ENCODE results near the gene DDX1.
"Not testable (repeated sequence)": the region's sequence is repeated elsewhere in the genome, so short reads cannot be mapped to it uniquely, and the experiment has no call there.

DDX1 gene

DNA sequence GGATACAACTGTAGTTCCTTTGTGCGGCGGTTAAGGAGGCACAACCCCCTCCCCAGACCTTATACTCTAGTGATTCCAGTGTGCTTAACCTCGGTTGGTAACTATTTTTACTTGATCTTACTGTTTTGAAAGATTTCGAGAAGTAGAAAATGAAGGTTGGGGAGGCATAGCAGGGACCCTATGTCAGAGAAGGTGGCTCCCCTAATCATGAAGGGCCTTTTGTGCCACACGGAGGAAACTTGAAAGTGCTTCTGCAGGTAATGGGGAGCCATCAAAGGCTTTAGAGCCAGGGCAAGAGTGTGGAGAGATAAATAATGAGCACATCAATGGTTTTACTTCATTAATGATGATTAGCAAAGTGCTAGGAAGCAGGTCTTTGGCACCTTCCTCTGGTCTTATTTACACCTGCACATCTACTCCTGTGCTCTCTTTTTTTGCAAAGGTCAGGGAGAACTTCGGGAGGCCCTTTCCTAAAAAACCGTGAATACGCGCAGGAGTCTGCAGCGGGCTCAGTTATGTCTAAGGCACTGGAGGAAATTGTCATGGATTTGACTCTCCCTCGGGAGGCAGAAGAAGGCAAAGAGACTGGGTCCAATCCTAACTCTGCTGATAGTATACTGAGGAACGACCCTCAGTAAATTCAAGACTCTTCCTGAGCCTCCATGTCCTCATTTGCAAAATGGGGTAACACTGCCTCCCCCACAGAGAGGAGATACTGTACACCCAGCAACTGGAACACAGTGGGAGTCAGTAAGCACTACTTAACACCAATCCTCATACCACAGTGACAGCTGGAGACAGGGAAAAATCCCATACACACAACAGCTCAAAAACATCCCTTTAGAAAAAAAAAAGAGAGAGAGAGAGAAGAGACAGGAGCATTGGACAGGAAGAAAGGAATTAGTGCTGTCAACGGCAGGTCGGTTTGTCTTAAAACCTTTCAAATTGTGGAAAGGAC is 81.6 kb downstream of the DDX1 start:
- Histone ChIP-seq H3K36me3 (ENCODE audit: insufficient read depth, low read length) (no peaks in the 10 kb centered on the region), H3K9ac (ENCODE audit: low read depth, low read length) (no peak overlapping the region), H3K4me2 (ENCODE audit: low read length) (no peak overlapping the region), H3K27me3 (ENCODE audit: control insufficient read depth, insufficient read depth, low read length) (no peaks in the 10 kb centered on the region), H3K4me3 (ENCODE audit: low read length) (no peak overlapping the region), H3K4me1 (ENCODE audit: control insufficient read depth, insufficient read depth, low read length) (peaks cover 5% of the 10 kb centered on the region), H3K9me3 (replicated peaks; ENCODE audit: low read length) (no peaks in the 10 kb centered on the region)

DNA sequence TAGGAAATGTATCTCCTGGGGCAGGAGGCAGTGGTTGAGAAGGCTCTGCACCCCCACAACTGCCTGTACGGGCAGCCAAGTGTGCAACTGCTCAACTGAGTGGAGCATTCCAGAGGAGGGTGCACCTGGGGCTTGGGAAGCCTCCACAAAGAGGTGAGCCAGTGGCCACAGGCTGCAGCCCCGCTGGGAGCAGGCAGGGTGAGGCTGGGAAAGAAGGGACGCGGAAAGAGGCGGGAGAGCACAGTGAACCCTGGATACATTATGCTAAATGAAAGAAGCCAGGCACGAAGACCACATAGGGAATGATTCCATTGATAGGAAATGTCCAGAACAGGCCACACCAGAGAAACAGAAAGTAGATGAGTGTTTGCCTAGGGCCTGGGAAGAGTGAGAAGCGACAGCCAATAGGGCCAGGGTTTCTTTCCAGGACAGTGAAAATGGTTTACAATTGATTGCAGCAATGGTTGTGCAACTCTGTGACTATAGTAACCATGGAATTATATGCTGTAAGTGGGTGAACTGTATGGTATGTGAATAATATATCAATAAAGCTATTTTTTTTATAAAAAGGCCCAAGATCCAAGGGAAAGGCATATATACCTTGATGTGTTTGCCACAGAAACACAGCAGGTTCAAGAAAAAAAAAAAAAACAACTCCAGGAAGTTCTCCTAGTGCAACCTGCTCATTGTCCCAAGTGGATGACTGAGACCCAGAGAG is 82.4 kb downstream of the DDX1 start:
- no peaks in the 10 kb centered on the region for H3K9me3 ChIP-seq (replicated peaks; ENCODE audit: low read length)
- no peaks in the 10 kb centered on the region for H3K27me3 ChIP-seq (ENCODE audit: control insufficient read depth, insufficient read depth, low read length)
- no peak overlapping the region for H3K4me3 ChIP-seq (ENCODE audit: low read length)
- no peak overlapping the region for H3K4me2 ChIP-seq (ENCODE audit: low read length)
- no peaks in the 10 kb centered on the region for H3K4me1 ChIP-seq (ENCODE audit: control insufficient read depth, insufficient read depth, low read length)
- H3K36me3 ChIP-seq (ENCODE audit: insufficient read depth, low read length), result no peaks in the 10 kb centered on the region
- no peak overlapping the region for H3K9ac ChIP-seq (ENCODE audit: low read depth, low read length)

DNA sequence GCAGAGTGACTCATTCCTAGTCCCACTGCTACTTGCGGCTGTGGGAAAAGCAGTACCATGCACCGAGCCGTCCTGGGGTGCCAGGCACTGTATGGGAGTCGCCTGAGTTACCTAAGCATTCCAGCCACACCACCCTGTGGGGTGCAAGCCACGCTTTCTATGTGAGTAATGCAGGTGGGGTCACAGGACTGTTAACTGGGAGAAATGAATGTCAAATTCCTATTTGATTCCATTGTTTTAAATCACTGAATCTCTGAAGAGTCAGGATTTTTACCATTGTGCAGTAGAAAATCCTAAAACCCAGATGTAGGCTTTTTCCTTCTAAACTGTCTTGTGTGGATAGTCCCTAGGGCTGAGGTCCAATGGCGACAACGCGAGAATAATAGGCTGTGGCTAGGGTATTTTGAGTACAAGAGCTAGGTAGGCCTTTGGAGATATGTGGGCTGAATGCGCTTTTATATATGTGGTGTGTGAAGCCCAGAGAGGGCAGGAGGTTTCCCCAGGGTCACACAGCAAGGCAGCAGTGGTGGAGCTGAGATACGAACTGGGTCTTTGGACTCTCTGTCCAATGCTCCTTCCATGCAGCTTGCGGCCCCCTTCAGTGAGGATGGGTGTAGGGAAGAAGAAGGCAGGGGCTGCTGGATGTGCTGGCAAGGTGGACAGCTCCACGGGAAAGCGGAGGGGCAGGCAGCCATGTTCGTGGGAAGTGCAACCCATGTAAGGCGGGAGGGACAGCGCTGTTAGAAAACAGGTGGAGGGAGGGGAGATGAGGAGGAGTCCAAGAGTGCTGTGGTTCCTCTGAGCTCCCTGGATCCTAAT is 83.2 kb downstream of the DDX1 start:
- H3K4me2 ChIP-seq (ENCODE audit: low read length), result no peak overlapping the region
- no peaks in the 10 kb centered on the region for H3K27me3 ChIP-seq (ENCODE audit: control insufficient read depth, insufficient read depth, low read length)
- H3K9ac ChIP-seq (ENCODE audit: low read depth, low read length), result no peak overlapping the region
- no peaks in the 10 kb centered on the region for H3K9me3 ChIP-seq (replicated peaks; ENCODE audit: low read length)
- no peak overlapping the region for H3K4me3 ChIP-seq (ENCODE audit: low read length)
- H3K4me1 ChIP-seq (ENCODE audit: control insufficient read depth, insufficient read depth, low read length), result no peaks in the 10 kb centered on the region
- no peaks in the 10 kb centered on the region for H3K36me3 ChIP-seq (ENCODE audit: insufficient read depth, low read length)

DNA sequence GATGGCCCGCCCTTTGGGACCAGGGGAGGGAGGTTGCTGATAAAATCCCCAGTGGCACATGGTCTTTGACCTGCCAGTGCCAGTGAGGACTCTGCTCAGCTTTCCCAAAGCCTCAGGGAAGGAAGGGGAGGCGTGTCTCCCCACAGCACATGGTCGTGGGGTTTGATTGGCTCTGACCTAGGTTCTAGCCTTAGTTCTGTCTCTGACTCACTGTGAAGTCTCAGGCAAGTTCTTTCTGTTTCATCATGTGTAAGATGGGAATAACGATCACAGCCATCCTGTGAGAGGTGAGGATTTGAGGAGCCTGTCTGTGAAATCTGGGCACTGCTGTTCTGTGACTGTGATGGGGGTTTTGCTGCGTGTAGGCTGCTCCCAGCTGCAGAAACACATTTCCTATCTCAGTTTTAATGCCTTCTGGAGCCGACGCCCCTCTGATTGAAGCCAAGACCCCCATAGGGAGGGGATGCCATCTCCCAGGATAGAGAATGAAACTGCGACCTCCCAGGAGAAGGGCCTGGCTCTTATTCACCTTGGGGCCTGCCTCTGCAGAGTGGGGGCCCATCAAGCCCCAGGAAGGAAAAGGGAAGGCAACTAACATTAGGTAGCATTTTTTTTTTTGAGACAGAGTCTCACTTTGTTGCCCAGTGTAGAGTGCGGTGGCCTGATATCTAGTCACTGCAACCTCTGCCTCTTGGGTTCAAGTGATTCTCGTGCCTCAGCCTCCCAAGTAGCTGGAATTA is 84.0 kb downstream of the DDX1 start:
- no peaks in the 10 kb centered on the region for H3K9me3 ChIP-seq (replicated peaks; ENCODE audit: low read length)
- no peaks in the 10 kb centered on the region for H3K27me3 ChIP-seq (ENCODE audit: control insufficient read depth, insufficient read depth, low read length)
- H3K36me3 ChIP-seq (ENCODE audit: insufficient read depth, low read length), result no peaks in the 10 kb centered on the region
- H3K4me3 ChIP-seq (ENCODE audit: low read length), result no peak overlapping the region
- H3K4me2 ChIP-seq (ENCODE audit: low read length), result no peak overlapping the region
- H3K4me1 ChIP-seq (ENCODE audit: control insufficient read depth, insufficient read depth, low read length), result no peaks in the 10 kb centered on the region
- H3K9ac ChIP-seq (ENCODE audit: low read depth, low read length), result no peak overlapping the region

- no peaks in the 10 kb centered on the region for H3K9me3 ChIP-seq (replicated peaks; ENCODE audit: low read length)
- H3K9ac ChIP-seq (ENCODE audit: low read depth, low read length), result no peak overlapping the region
- H3K4me1 ChIP-seq (ENCODE audit: control insufficient read depth, insufficient read depth, low read length), result no peaks in the 10 kb centered on the region
Measured at GRCh38 chr2:15677141-15677843, 85.6 kb downstream of the DDX1 start.

GRCh38 chr2:15678346-15678745 is 86.7 kb downstream of the DDX1 start:
- Histone ChIP-seq H3K9ac (ENCODE audit: low read depth, low read length) (no peak overlapping the region), H3K4me1 (ENCODE audit: control insufficient read depth, insufficient read depth, low read length) (no peaks in the 10 kb centered on the region), H3K4me3 (ENCODE audit: low read length) (no peak overlapping the region), H3K4me2 (ENCODE audit: low read length) (no peak overlapping the region), H3K9me3 (replicated peaks; ENCODE audit: low read length) (no peaks in the 10 kb centered on the region), H3K27me3 (ENCODE audit: control insufficient read depth, insufficient read depth, low read length) (no peaks in the 10 kb centered on the region), H3K36me3 (ENCODE audit: insufficient read depth, low read length) (no peaks in the 10 kb centered on the region)

More at GRCh38 chr2:15677141-15677843, 85.6 kb downstream of the DDX1 start:
- H3K4me2 ChIP-seq (ENCODE audit: low read length), result no peak overlapping the region
- H3K4me3 ChIP-seq (ENCODE audit: low read length), result no peak overlapping the region
- no peaks in the 10 kb centered on the region for H3K36me3 ChIP-seq (ENCODE audit: insufficient read depth, low read length)
- H3K27me3 ChIP-seq (ENCODE audit: control insufficient read depth, insufficient read depth, low read length), result no peaks in the 10 kb centered on the region

DNA sequence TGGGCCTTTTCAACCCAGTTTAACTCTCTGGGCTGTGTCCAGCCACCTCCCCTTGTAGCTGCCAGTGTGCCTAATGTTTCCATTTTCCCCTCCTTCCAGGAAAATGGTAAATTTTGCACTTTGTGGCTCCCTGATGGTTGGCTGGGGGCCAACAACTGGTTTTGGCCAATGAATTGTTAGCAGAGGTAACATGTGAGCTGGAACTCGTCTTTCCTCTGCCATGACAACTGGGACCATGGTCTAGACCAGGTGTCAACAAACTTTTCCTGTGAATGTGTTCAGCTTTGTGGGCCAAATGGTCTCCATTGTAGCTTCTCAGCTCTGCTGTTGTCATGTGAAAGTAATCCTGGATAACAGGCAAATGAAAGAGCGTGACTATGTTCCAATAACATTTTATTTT is 87.2 kb downstream of the DDX1 start:
- Histone ChIP-seq H3K9me3 (replicated peaks; ENCODE audit: low read length) (no peaks in the 10 kb centered on the region), H3K4me2 (ENCODE audit: low read length) (no peak overlapping the region), H3K36me3 (ENCODE audit: insufficient read depth, low read length) (no peaks in the 10 kb centered on the region), H3K27me3 (ENCODE audit: control insufficient read depth, insufficient read depth, low read length) (no peaks in the 10 kb centered on the region), H3K4me3 (ENCODE audit: low read length) (no peak overlapping the region), H3K9ac (ENCODE audit: low read depth, low read length) (no peak overlapping the region), H3K4me1 (ENCODE audit: control insufficient read depth, insufficient read depth, low read length) (no peaks in the 10 kb centered on the region)

DNA sequence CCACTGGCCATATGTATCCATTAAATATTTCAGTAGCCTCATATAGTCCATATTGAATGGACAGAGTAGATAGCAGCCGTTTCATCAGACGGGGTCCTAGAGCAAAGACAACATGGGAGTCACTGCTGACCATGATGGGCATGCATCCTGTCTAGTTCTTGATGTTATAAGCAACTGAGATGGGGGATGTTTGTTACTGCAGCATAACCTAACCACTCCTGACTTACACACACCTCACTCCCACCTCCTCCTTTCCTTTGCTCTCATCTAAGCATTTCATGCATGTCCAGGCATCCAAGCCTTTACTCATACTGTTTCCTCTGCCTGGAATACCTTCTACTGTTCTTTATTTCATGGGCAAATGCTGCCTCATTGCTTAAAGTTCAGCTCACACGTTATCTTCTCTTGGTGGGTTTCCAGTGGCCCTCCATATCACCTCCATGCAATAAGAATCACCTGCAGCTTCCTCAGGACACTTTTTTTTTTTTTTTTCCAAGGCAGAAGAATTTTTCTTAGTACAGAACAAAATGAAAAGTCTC is 87.8 kb downstream of the DDX1 start:
- no peaks in the 10 kb centered on the region for H3K27me3 ChIP-seq (ENCODE audit: control insufficient read depth, insufficient read depth, low read length)
- no peaks in the 10 kb centered on the region for H3K36me3 ChIP-seq (ENCODE audit: insufficient read depth, low read length)
- no peak overlapping the region for H3K4me2 ChIP-seq (ENCODE audit: low read length)
- no peaks in the 10 kb centered on the region for H3K4me1 ChIP-seq (ENCODE audit: control insufficient read depth, insufficient read depth, low read length)
- H3K9ac ChIP-seq (ENCODE audit: low read depth, low read length), result no peak overlapping the region
- H3K4me3 ChIP-seq (ENCODE audit: low read length), result no peak overlapping the region
- H3K9me3 ChIP-seq (replicated peaks; ENCODE audit: low read length), result no peaks in the 10 kb centered on the region

GRCh38 chr2:15680132-15680531 is 88.5 kb downstream of the DDX1 start:
- not testable (repeated sequence) for H3K4me1 ChIP-seq (ENCODE audit: control insufficient read depth, insufficient read depth, low read length); H3K27me3 ChIP-seq (ENCODE audit: control insufficient read depth, insufficient read depth, low read length); H3K4me2 ChIP-seq (ENCODE audit: low read length); H3K9me3 ChIP-seq (replicated peaks; ENCODE audit: low read length); H3K36me3 ChIP-seq (ENCODE audit: insufficient read depth, low read length); H3K9ac ChIP-seq (ENCODE audit: low read depth, low read length); H3K4me3 ChIP-seq (ENCODE audit: low read length)

Measured in skeletal muscle satellite cell (primary cell).